GM23338 (cell line): ENCODE results near the gene FAM227A. TPM values are rescaled to one million over a fixed set of nuclear protein-coding genes. Genes with fewer than 3 reads are reported as not detected.

Experiments
- ATAC-seq: fragments of 200-7000 bp; cut with Tn5 transposase; 3 replicates; pipeline ENCODE4 v1.9.1; 2020
- DNase-seq: peaks from one replicate; pipeline ENCODE4 v3.0.0-alpha.2; 2015; ENCODE audit warnings: low spot score
- H2AFZ ChIP-seq: fragments of 200-600 bp; sonication (generic); 2 replicates; pipeline ENCODE4 v1.8.0; 2016; ENCODE audit warnings: antibody characterized with exemption, mild to moderate bottlenecking, moderate library complexity
- H3F3A ChIP-seq: fragments of 200-600 bp; sonication (generic); replicated peaks from 2 replicates; pipeline ENCODE4 v1.8.0; 2017; ENCODE audit warnings: antibody characterized with exemption, mixed run types, low read depth
- H3K27ac ChIP-seq: fragments of 200-600 bp; sonication (generic); 2 replicates; pipeline ENCODE4 v1.6.1; 2016; ENCODE audit warnings: low read depth
- H3K27me3 ChIP-seq: fragments of 200-600 bp; sonication (generic); 2 replicates; pipeline ENCODE4 v1.8.0; 2016; ENCODE audit warnings: mild to moderate bottlenecking, mixed run types, moderate library complexity; ENCODE audit not compliant: insufficient read depth
- H3K36me3 ChIP-seq: fragments of 200-600 bp; sonication (generic); 2 replicates; pipeline ENCODE4 v1.8.0; 2016; ENCODE audit warnings: mild to moderate bottlenecking; ENCODE audit not compliant: insufficient read depth
- H3K4me1 ChIP-seq: fragments of 200-600 bp; sonication (generic); 2 replicates; pipeline ENCODE4 v1.8.0; 2016; ENCODE audit warnings: mild to moderate bottlenecking, moderate library complexity; ENCODE audit not compliant: insufficient read depth
- H3K4me2 ChIP-seq: fragments of 200-600 bp; sonication (generic); 2 replicates; pipeline ENCODE4 v1.7.1; 2017; ENCODE audit warnings: mixed run types
- H3K4me3 ChIP-seq: fragments of 200-600 bp; sonication (generic); 2 replicates; pipeline ENCODE4 v1.6.1; 2016; ENCODE audit warnings: mixed run types
- H3K79me2 ChIP-seq: fragments of 200-600 bp; sonication (generic); replicated peaks from 2 replicates; pipeline ENCODE4 v1.8.0; 2017; ENCODE audit warnings: mild to moderate bottlenecking; ENCODE audit not compliant: insufficient read depth
- H3K9me2 ChIP-seq: fragments of 200-600 bp; sonication (generic); 2 replicates; pipeline ENCODE4 v1.8.0; 2017; ENCODE audit not compliant: insufficient read depth
- H4K20me1 ChIP-seq: fragments of 200-600 bp; sonication (generic); replicated peaks from 2 replicates; pipeline ENCODE4 v1.8.0; 2017; ENCODE audit warnings: mild to moderate bottlenecking; ENCODE audit not compliant: insufficient read depth
- H3K27ac Mint-ChIP-seq: 2 replicates; pipeline ENCODE4 v1.8.0; 2020; ENCODE audit warnings: inconsistent platforms, mild to moderate bottlenecking, moderate library complexity, mixed read lengths
- H3K27me3 Mint-ChIP-seq: 3 replicates; pipeline ENCODE4 v1.8.0; 2022; ENCODE audit warnings: low read depth, mild to moderate bottlenecking, moderate library complexity, mixed read lengths, inconsistent platforms; ENCODE audit not compliant: insufficient read depth, poor library complexity
- H3K36me3 Mint-ChIP-seq: 3 replicates; pipeline ENCODE4 v1.8.0; 2021; ENCODE audit warnings: low read depth, mild to moderate bottlenecking, inconsistent platforms, moderate library complexity, mixed read lengths
- H3K4me1 Mint-ChIP-seq: 3 replicates; pipeline ENCODE4 v1.8.0; 2020; ENCODE audit warnings: mild to moderate bottlenecking, inconsistent platforms, mixed read lengths
- H3K4me3 Mint-ChIP-seq: 3 replicates; pipeline ENCODE4 v1.8.0; 2021; ENCODE audit warnings: moderate library complexity, mild to moderate bottlenecking, inconsistent platforms, mixed read lengths
- H3K9me3 Mint-ChIP-seq: 3 replicates; pipeline ENCODE4 v1.8.0; 2020; ENCODE audit warnings: moderate library complexity, mild to moderate bottlenecking, inconsistent platforms, mixed read lengths
- CREB1 ChIP-seq: fragments of 250-450 bp; sonication (Bioruptor Pico); IDR thresholded peaks from 2 replicates; pipeline ENCODE4 v1.5.0; 2020; ENCODE audit warnings: low read depth, mild to moderate bottlenecking, moderate library complexity
- EZH2 ChIP-seq: fragments of 200-600 bp; sonication (generic); IDR thresholded peaks from one replicate; pipeline ENCODE4 v1.8.0; 2017; ENCODE audit warnings: antibody characterized with exemption, mild to moderate bottlenecking, low read depth; ENCODE audit not compliant: unreplicated experiment
- EZH2phosphoT487 ChIP-seq: fragments of 200-600 bp; sonication (generic); IDR thresholded peaks from one replicate; pipeline ENCODE4 v1.8.1; 2018; ENCODE audit warnings: antibody characterized with exemption; ENCODE audit not compliant: unreplicated experiment
- JUNB ChIP-seq: IDR thresholded peaks from one replicate; pipeline ENCODE4 v1.6.1; 2016; ENCODE audit warnings: antibody characterized with exemption; ENCODE audit not compliant: unreplicated experiment
- POLR2AphosphoS5 ChIP-seq: IDR thresholded peaks from 2 replicates; pipeline ENCODE4 v1.6.1; 2016; ENCODE audit warnings: antibody characterized with exemption, low read depth
- ZNF114 ChIP-seq: fragments of 250-450 bp; sonication (Bioruptor Pico); IDR thresholded peaks from 2 replicates; pipeline ENCODE4 v1.5.0; 2020; ENCODE audit warnings: mild to moderate bottlenecking, moderate library complexity
- ZNF331 ChIP-seq: fragments of 250-450 bp; sonication (Bioruptor Pico); IDR thresholded peaks from 2 replicates; pipeline ENCODE4 v1.5.0; 2020; ENCODE audit warnings: low read depth, mild to moderate bottlenecking, moderate library complexity
- polyA plus RNA-seq: library from polyadenylated mRNA; unstranded; fragments of >200 nt; fragmentation: Nextera tagmentation; extraction: Ambion mirVana; gene quantifications from 2 replicates; pipeline ENCODE4 v1.2.1, GENCODE V29; 2016
- total RNA-seq: library from RNA; depleted of rRNA; stranded (reverse); fragments of >200 nt; shearing (Covaris generic); gene quantifications from 2 replicates; pipeline ENCODE4 v1.2.3, GENCODE V29; 2014
- TF ChIP-seq, protein P1 (sequence below): fragments of 250-450 bp; sonication (Bioruptor Pico); IDR thresholded peaks from 2 replicates; pipeline ENCODE4 v1.5.0; 2020; ENCODE audit warnings: mild to moderate bottlenecking, moderate library complexity
- TF ChIP-seq, protein P2 (sequence below): IDR thresholded peaks from 2 replicates; pipeline ENCODE4 v1.6.1; 2016; ENCODE audit warnings: antibody characterized with exemption

The FAM227A gene
- total and polyA plus RNA-seq, 2 experiments from 2014 or later = 5.8 to 11.0 TPM

DNA sequence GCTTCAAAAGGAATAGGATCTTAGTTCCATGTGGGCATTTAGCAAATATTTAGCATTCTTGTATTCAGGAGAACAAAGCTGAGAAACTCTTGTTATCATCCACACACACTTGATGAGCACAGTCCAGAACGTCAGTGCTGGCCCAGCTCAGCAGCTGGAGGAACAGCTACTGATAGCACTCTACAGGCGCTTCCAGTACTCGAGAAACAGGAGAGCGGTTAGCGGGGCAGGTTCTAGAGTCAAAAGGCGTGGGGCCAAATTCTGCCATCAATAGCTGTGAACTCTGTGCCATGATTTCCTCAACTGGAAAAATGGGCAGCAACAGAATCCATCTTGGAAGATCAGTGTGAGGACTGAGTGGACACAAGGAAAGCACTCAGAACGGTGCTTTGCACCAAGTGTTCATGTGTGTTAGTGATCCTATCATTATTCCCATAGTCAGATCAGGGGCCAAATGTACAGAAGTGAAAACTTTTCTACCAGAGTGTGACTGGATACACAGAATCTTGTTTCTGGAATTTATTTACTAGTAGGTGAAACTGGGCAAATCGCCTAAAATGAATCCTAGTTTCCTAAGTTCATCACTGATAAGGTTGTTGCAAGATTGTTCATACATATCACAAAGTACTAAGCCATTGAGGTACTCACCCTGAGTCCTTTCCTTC is 41.4 kb upstream of the FAM227A start (continued):
- TF ChIP-seq, protein P1, sequence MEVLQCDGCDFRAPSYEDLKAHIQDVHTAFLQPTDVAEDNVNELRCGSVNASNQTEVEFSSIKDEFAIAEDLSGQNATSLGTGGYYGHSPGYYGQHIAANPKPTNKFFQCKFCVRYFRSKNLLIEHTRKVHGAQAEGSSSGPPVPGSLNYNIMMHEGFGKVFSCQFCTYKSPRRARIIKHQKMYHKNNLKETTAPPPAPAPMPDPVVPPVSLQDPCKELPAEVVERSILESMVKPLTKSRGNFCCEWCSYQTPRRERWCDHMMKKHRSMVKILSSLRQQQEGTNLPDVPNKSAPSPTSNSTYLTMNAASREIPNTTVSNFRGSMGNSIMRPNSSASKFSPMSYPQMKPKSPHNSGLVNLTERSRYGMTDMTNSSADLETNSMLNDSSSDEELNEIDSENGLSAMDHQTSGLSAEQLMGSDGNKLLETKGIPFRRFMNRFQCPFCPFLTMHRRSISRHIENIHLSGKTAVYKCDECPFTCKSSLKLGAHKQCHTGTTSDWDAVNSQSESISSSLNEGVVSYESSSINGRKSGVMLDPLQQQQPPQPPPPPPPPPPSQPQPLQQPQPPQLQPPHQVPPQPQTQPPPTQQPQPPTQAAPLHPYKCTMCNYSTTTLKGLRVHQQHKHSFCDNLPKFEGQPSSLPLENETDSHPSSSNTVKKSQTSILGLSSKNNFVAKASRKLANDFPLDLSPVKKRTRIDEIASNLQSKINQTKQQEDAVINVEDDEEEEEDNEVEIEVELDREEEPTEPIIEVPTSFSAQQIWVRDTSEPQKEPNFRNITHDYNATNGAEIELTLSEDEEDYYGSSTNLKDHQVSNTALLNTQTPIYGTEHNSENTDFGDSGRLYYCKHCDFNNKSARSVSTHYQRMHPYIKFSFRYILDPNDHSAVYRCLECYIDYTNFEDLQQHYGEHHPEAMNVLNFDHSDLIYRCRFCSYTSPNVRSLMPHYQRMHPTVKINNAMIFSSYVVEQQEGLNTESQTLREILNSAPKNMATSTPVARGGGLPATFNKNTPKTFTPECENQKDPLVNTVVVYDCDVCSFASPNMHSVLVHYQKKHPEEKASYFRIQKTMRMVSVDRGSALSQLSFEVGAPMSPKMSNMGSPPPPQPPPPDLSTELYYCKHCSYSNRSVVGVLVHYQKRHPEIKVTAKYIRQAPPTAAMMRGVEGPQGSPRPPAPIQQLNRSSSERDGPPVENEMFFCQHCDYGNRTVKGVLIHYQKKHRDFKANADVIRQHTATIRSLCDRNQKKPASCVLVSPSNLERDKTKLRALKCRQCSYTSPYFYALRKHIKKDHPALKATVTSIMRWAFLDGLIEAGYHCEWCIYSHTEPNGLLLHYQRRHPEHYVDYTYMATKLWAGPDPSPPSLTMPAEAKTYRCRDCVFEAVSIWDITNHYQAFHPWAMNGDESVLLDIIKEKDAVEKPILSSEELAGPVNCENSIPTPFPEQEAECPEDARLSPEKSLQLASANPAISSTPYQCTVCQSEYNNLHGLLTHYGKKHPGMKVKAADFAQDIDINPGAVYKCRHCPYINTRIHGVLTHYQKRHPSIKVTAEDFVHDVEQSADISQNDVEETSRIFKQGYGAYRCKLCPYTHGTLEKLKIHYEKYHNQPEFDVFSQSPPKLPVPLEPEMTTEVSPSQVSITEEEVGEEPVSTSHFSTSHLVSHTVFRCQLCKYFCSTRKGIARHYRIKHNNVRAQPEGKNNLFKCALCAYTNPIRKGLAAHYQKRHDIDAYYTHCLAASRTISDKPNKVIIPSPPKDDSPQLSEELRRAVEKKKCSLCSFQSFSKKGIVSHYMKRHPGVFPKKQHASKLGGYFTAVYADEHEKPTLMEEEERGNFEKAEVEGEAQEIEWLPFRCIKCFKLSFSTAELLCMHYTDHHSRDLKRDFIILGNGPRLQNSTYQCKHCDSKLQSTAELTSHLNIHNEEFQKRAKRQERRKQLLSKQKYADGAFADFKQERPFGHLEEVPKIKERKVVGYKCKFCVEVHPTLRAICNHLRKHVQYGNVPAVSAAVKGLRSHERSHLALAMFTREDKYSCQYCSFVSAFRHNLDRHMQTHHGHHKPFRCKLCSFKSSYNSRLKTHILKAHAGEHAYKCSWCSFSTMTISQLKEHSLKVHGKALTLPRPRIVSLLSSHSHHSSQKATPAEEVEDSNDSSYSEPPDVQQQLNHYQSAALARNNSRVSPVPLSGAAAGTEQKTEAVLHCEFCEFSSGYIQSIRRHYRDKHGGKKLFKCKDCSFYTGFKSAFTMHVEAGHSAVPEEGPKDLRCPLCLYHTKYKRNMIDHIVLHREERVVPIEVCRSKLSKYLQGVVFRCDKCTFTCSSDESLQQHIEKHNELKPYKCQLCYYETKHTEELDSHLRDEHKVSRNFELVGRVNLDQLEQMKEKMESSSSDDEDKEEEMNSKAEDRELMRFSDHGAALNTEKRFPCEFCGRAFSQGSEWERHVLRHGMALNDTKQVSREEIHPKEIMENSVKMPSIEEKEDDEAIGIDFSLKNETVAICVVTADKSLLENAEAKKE = no peak
- TF ChIP-seq ZNF114 (CRISPR knock-in tag) = no peak
- TF ChIP-seq, protein P2, sequence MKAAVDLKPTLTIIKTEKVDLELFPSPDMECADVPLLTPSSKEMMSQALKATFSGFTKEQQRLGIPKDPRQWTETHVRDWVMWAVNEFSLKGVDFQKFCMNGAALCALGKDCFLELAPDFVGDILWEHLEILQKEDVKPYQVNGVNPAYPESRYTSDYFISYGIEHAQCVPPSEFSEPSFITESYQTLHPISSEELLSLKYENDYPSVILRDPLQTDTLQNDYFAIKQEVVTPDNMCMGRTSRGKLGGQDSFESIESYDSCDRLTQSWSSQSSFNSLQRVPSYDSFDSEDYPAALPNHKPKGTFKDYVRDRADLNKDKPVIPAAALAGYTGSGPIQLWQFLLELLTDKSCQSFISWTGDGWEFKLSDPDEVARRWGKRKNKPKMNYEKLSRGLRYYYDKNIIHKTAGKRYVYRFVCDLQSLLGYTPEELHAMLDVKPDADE = no peak
- no peak for TF ChIP-seq POLR2AphosphoS5

DNA sequence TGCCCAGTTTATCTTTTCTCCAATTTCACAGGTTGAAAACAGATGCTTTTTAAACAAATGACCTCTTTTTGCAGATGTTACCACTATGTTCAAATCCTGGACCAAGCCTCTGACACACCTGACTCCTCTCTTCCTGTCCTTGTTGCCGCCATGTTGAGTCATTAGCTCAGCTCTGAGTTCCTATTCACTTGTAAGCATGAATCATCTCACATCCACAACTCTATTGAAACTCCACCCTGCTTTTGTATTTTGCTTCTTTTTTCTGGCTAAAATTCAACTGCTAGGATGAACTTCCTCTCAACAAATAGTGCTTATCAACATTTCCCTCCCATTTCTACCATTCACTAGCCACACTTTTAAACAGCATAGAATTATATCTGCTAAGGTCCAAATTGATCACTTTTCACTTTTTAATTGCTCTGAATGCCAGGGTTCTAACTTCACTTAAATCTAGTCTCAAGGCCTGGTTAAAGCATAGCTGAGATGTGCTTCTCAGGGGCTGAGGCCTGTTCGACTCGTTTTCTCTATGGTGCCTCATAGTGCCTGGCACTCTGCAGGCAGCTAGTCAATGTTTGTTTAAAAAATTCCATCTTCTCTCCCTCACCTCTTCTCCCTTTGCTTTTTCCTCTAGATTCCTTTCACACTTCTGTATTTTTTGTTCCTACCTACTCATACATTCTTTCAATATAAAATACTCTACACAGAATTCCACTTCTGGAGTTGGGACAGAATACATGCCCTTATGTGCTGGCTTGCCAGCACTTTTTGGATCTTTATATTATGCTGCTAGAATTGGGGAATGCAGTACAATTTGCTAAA is 40.6 kb upstream of the FAM227A start:
- H3K27ac Mint-ChIP-seq = 0 out of 2 replicates have a peak overlapping the region, but pooled peaks have one; percentile 4
- H3K9me2 ChIP-seq = no peaks in the 10 kb centered on the region
- no peaks in the 10 kb centered on the region; the same call in 1 of the 2 replicates for H3K36me3 ChIP-seq
- peaks cover 4% of the 10 kb centered on the region; the same call in 1 of the 2 replicates for H3F3A ChIP-seq
- H3K4me1 Mint-ChIP-seq = peaks cover 23% of the 10 kb centered on the region
- H3K27me3 Mint-ChIP-seq = peaks cover 15% of the 10 kb centered on the region
- H3K4me1 ChIP-seq = peaks cover 18% of the 10 kb centered on the region
- peaks cover 12% of the 10 kb centered on the region for H3K36me3 Mint-ChIP-seq
- H3K79me2 ChIP-seq = peaks cover 55% of the 10 kb centered on the region
- H3K4me3 Mint-ChIP-seq = no peak overlapping the region
- H3K27me3 ChIP-seq = no peaks in the 10 kb centered on the region
- H3K4me3 ChIP-seq = no peak overlapping the region
- H3K27ac ChIP-seq = no peak overlapping the region
- 0 out of 2 replicates have a peak overlapping the region, but pooled peaks have one; percentile 2 for H3K4me2 ChIP-seq
- H3K9me3 Mint-ChIP-seq = no peaks in the 10 kb centered on the region
- DNase-seq (no peak), ATAC-seq (no peak)
- no peak overlapping the region for H2AFZ ChIP-seq
- peaks cover 21% of the 10 kb centered on the region for H4K20me1 ChIP-seq
- TF ChIP-seq CREB1 (no peak), POLR2AphosphoS5 (no peak), ZNF331 (CRISPR knock-in tag) (no peak), JUNB (no peak), EZH2 (no peak), EZH2phosphoT487 (no peak)
- TF ChIP-seq, protein P2 = no peak
